Fibroblast of lung (primary cell): ENCODE measurements around the gene CTSW.
"Not testable (repeated sequence)": the region's sequence is repeated elsewhere in the genome, so short reads cannot be mapped to it uniquely, and the experiment has no call there.

ENCODE experiments used
- EZH2 ChIP-seq: IDR thresholded peaks from 2 replicates; pipeline ENCODE4 v1.5.1; 2012; ENCODE audit warnings: low read length, control low read depth, mild to moderate bottlenecking; ENCODE audit errors: missing control alignments
- TF ChIP-seq, protein P1 (sequence below), 2 donors: IDR thresholded peaks in 1 of 2; conservative IDR thresholded peaks in 1 of 2; 1 replicate in 1 of 2; 2 replicates in 1 of 2; pipeline ENCODE4 v1.5.1; 2011 to 2012; ENCODE audit warnings: low read length in 2 of 2, control low read depth in 1 of 2, inconsistent platforms in 1 of 2, low read depth in 1 of 2, mild to moderate bottlenecking in 1 of 2

DNA sequence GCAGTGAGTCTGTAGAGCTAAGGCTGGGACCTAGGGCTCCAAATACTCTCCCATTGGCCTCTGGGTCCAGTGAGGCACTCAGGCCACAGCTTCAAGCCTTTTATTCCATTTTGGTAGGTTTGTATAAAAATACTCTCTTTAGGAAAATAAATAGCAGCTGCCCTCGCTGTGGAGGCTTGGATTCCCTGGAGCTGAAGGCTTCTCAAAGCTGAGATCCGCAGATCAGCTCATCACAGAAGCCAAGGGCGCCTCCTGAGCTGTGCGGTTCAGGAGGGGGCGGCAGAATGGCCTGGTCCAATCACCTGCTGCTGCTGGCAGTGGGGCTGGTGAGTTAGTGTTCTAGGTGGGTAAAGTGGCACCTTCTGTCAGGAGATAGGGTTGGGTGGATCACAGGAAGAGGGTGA, 12.5 kb downstream of the CTSW start:
- TF ChIP-seq, protein P1, sequence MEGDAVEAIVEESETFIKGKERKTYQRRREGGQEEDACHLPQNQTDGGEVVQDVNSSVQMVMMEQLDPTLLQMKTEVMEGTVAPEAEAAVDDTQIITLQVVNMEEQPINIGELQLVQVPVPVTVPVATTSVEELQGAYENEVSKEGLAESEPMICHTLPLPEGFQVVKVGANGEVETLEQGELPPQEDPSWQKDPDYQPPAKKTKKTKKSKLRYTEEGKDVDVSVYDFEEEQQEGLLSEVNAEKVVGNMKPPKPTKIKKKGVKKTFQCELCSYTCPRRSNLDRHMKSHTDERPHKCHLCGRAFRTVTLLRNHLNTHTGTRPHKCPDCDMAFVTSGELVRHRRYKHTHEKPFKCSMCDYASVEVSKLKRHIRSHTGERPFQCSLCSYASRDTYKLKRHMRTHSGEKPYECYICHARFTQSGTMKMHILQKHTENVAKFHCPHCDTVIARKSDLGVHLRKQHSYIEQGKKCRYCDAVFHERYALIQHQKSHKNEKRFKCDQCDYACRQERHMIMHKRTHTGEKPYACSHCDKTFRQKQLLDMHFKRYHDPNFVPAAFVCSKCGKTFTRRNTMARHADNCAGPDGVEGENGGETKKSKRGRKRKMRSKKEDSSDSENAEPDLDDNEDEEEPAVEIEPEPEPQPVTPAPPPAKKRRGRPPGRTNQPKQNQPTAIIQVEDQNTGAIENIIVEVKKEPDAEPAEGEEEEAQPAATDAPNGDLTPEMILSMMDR (conservative IDR thresholded peaks at IDR 0.05 in 1 of 2, IDR thresholded peaks at IDR 0.05 in 1 of 2; ENCODE audit: low read depth in 1 of 2, low read length in 2 of 2): not testable (repeated sequence)
- not testable (repeated sequence) for TF ChIP-seq EZH2
